Erythroblast (primary cell): ENCODE data around the gene KRTCAP2.

Source experiments
- GATA1 ChIP-seq: IDR thresholded peaks from 2 replicates; pipeline ENCODE4 v1.6.1; 2011; ENCODE audit warnings: low read depth, mild to moderate bottlenecking, control low read depth, low read length, moderate library complexity
- POLR2A ChIP-seq: IDR thresholded peaks from 2 replicates; pipeline ENCODE4 v1.6.1; 2011; ENCODE audit warnings: mild to moderate bottlenecking, low read length

DNA sequence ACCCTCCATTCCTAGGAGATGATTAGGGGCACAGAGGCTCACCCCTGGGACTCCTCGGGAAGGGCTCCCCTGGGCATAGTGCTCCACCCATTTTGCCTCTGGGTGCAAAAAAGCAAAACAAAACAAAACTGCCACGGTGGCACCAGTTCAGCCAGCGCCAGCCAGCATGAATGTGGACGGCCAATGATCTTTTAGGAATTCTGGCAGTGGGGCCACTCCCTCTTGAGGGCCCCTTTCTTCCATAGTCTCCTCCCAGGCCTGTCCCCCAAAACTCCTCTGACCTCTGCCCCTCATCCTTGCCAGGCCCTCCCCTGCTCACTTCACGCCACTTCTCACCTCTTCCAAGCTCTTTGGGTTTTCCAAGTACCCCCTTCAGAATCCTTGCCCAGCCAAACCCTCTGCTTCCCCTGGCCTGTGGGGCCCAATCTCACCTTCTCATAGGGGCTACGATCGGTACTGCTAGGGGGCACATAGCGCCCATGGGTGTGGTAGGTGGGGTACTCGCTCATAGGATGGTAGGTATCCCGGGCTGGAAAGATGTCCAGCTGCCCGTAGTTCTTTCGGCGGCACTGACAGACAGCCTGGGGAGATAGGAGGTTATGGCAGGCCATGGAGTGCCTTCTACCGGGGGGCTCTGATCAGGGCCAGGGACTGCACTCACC is 13.8 kb upstream of the KRTCAP2 start:
- no peak for TF ChIP-seq POLR2A
- TF ChIP-seq GATA1, result no peak
